ENCODE measurements around the gene VCPKMT.

- TF ChIP-seq CTCF (IDR thresholded peaks at IDR 0.05) (no peak), ZFX (IDR thresholded peaks at IDR 0.05; ENCODE audit: borderline replicate concordance) (no peak)
Observed at GRCh38 chr14:50106178-50106577, 10.2 kb downstream of the VCPKMT start.

Data from 22Rv1 (cell line).